Astrocyte of the spinal cord (primary cell): ENCODE data around the gene ZFP28.
A peak's percentile ranks its signal among the peaks of the same experiment; 100 is the strongest.

Experiments used
- DNase-seq: peaks from one replicate; pipeline ENCODE4 v3.0.0; 2011; ENCODE audit warnings: low read depth, low spot score
- H3K4me3 ChIP-seq: 2 replicates; pipeline ENCODE4 v1.5.1; 2011; ENCODE audit warnings: low read depth, mild to moderate bottlenecking, low read length, moderate library complexity
- in situ Hi-C: cut with HindIII; loops from 2 replicates; pipeline ENCODE4 v1.10.0; 2017; ENCODE audit warnings: low sequenced_read_pairs
- TF ChIP-seq, protein P1 (sequence below): IDR thresholded peaks from 2 replicates; pipeline ENCODE4 v1.5.1; 2012; ENCODE audit warnings: low read depth, mild to moderate bottlenecking, low read length, inconsistent platforms

Gene ZFP28

DNA sequence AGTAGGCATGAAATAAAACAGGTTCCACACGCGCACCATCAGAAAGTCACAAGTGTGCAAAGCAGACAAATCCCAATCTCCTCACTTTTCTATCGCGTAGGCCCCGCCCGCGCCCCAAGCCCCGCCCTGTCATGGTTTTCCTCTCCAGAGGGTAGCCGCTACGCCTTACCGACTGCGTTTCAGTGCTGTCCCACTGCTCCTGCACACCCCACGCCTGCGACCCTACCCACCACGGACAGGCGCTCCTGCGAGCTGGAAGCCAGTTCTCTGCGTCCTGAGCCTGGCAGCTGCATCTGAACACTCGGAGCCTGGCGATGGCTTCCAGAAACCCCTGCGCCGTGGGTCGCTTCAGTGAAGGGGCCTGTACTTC is 28.1 kb downstream of the ZFP28 start:
- in situ Hi-C loops, result no loop called here
- TF ChIP-seq, protein P1, sequence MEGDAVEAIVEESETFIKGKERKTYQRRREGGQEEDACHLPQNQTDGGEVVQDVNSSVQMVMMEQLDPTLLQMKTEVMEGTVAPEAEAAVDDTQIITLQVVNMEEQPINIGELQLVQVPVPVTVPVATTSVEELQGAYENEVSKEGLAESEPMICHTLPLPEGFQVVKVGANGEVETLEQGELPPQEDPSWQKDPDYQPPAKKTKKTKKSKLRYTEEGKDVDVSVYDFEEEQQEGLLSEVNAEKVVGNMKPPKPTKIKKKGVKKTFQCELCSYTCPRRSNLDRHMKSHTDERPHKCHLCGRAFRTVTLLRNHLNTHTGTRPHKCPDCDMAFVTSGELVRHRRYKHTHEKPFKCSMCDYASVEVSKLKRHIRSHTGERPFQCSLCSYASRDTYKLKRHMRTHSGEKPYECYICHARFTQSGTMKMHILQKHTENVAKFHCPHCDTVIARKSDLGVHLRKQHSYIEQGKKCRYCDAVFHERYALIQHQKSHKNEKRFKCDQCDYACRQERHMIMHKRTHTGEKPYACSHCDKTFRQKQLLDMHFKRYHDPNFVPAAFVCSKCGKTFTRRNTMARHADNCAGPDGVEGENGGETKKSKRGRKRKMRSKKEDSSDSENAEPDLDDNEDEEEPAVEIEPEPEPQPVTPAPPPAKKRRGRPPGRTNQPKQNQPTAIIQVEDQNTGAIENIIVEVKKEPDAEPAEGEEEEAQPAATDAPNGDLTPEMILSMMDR, result no peak
- no peak for DNase-seq
- peak overlapping the region; percentile 85 for H3K4me3 ChIP-seq

DNA sequence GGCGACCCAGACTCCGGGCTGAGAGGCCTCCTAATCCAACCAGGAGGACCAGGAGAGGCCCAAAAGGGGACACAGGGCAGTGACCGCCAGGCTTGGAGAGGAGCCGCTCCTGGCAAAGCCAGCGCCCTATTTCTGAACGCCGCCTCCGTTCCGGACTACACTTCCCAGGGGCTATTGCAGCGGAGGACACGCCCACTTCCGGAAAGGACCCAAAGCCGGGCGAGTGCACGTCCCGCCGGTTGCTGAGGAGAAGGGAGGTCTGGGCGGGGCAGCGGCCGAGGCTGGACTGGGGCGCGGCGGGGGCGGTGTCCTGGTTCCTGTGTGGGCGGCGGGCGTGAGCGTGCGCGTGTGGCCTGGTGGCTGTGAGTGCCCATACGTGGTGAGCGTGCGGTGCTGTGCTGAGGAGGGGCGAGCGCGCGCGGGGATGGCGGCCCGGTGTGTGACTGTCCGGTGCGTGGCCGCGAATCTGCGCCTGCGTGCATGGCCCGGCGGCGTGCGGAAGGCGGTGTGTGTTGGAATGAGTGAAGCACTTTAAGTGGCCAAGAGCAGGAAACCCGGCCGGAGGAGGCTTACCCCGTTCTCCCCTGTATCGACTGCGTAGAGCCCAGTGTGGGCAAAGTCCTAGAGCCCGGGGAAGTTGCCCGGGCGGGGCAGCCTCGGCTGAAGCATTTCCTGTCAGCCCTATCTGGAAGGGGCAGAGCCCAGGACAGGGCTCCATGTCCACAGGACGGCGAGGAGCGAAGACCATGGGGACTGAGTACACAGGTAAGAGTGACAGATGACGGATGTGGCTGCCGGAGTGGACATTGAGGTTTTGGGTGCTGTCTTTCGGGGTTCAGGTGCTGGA is 28.7 kb downstream of the ZFP28 start, which contains the start of gene ZNF470:
Gene ZNF470, plus strand, starts transcription at position 195 of the 847 bp plus-strand sequence. CDS start 2,844 bp downstream, outside the sequence.
- peak within 1 kb of the TSS; percentile 85 for H3K4me3 ChIP-seq
- peak; percentile 93 for DNase-seq
- TF ChIP-seq, protein P1, result no peak
- in situ Hi-C loops, result no loop called here

DNA sequence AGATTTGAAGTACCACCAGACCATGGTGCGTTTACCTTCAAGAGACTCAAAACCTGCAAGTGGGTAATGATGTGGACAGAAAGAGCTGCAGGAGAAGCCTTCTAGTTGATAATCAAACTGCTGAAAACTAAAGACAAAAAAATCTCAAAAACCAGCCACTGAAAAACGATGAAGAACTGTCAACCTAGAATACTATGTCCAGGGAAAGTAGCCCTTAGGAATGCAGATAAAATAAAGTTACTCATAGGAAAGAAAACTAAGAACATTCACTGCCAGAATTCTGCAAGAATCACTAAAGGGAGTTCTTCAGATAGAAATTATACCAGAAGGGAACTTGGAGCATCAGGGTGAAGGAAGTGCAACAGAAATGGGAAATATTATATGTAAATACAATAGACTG is 33.8 kb downstream of the ZFP28 start:
- H3K4me3 ChIP-seq, result no peak overlapping the region
- TF ChIP-seq, protein P1, result no peak
- no peak for DNase-seq
- in situ Hi-C loops, result no loop called here

DNA sequence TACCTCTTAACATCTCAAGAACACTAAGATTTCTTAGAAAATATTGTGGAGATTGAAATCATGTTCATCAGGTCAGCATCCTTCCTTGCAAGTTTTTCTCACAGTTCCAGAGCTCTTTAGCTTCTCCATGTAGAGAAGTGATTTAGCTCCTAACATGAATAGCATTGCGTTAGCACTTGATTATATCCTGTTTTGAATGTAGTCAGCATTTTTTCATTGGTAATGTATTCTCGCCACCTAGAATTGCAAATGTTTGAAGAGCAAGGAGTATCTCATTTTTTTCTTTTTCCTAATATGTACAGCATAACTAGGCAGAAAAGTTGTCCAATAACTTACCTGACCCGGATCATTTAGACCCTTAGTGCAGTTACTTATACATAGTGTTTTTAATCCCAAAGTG is 35.2 kb downstream of the ZFP28 start:
- DNase-seq, result no peak
- TF ChIP-seq, protein P1, result no peak
- H3K4me3 ChIP-seq, result no peak overlapping the region
- in situ Hi-C loops, result no loop called here

DNA sequence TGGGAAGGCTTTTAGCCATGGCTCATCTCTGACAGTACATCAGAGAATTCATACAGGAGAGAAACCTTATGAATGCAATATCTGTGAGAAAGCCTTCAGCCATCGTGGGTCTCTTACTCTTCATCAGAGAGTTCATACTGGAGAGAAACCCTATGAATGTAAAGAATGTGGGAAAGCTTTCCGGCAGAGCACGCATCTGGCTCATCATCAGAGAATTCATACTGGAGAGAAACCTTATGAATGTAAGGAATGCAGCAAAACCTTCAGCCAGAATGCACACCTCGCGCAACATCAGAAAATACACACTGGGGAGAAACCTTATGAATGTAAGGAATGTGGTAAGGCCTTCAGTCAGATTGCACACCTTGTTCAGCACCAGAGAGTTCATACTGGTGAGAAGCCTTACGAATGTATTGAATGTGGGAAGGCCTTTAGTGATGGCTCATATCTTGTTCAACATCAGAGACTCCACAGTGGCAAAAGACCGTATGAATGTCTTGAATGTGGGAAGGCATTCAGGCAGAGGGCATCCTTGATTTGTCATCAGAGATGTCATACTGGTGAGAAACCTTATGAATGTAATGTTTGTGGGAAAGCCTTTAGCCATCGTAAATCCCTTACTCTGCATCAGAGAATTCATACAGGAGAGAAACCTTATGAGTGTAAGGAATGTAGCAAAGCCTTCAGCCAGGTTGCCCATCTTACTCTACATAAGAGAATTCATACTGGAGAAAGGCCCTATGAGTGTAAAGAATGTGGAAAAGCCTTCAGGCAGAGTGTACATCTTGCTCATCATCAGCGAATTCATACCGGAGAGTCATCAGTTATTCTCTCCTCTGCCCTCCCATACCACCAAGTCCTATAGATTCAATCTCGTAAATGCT is 39.2 kb downstream of the ZFP28 start:
- no peak overlapping the region for H3K4me3 ChIP-seq
- in situ Hi-C loops, result no loop called here
- TF ChIP-seq, protein P1, result no peak
- DNase-seq, result no peak

DNA sequence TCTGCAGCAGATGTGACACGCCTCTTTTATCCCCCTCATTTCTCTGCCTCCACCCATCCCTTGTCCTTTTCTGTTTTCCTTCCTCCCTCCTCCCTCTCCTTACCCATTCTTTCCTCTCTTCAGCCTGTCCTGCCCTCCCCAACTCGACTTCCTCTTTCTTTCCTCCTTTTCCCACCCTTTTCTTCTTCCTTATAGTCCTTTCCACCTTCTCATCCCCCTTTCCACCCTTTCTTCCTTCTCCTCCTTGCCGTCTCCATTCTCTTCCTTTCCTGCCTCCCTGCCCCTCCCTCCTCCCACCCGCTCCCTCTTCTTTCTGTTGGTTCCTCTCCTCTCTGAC is 55.7 kb downstream of the ZFP28 start:
- H3K4me3 ChIP-seq, result peak overlapping the region; percentile 93

More for the DNA sequence above, 55.7 kb downstream of the ZFP28 start:
- in situ Hi-C loops, result no loop called here
- no peak for DNase-seq
- TF ChIP-seq, protein P1, result no peak
